ENCODE data around the gene SP3.

SP3 gene

GRCh38 chr2:173884025-173884802, 81.0 kb downstream of the SP3 start:
- peak; percentile 44 for DNase-seq

- no peak for DNase-seq
Observed at GRCh38 chr2:173881886-173882285, 83.3 kb downstream of the SP3 start.

- DNase-seq = no peak
Observed at GRCh38 chr2:173881461-173881860, 83.7 kb downstream of the SP3 start.

GRCh38 chr2:173880561-173880960, 84.6 kb downstream of the SP3 start:
- DNase-seq = no peak

DNA sequence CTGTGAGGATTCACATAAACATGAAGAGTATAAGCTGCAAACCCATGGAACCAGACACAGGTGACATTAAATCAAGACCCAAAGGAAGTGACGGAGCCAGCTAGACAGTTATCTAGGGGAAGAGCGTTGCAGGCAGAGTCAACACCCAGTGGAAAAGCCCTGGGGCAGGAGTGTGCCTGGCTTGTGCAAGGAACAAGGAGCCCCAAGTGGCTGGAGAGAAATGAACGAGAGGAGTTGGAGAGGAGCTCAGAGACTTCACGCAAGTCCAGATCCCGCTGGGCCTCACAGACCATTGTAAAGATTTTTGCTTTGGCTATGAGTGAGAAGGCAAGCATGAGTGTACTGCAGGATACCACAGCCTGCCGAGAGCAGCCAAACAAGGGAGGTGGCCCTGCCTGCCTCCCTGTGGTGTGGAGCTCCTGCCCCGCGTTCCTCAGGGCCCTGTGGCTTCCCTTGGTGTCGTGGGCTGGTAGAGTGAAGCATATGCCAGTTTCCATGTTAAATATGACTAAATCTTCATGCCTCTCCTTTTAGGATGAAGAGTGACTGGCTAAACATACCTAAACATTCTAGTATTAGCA, 88.2 kb downstream of the SP3 start:
- DNase-seq = no peak

DNA sequence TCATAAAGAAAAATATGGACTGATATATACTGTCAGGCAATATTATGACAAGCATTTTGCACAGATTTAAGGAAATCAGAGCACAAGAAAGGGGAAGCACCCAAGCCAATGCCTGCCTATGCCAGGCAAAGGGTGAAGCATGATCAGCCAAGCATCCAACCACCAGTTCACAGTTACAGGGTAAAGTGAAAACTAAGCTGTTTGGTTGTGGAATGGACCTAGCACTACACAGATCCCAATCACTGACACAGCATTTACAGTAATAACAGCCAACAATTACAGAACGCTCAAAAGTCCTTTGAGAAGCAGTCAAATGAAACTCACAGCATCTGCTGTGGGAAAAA, 90.3 kb downstream of the SP3 start:
- no peak for DNase-seq

DNA sequence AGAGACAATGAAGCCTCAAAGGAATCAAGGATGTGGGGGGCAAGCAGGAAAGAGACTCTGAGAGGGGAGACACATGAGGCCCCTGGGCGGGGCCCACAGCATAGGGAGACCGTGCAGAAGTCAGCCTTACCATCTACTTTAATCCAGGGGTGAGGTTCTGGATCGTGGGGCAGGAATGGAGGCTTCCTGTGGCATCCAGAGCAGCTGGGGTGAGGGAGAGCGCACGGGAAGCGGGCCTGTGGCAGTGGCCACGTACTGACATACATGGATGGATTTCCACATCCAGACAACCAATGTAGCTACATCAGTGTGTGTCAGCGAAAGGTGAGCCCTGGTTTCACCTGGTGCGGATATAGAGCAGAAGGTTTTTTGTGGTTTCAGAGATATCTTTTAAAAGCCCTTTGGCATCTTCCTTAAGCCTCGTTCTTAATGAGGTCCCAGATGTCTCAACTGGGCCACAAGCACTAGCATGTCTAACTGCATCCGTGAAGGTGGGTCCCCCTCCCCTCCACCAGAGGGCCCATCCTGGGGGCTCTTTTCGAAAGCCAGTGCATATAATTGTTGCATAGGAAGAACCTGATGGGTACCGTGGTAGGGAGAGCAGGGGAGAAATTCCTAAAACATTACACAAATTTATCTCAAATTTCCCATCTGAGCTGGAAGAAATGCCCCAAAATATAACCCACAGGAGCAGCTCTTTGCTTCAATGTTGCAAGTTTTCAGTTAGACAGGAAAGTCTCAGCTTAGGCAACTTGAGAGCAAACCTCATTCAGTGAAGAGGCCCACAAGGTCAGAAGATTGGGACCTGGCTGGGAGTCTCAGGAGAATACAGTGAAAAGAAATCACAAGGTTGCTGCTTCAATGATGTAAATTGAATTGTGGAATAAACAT, 90.9 kb downstream of the SP3 start:
- no peak for DNase-seq

- DNase-seq = no peak
Observed at GRCh38 chr2:173872714-173873113, 92.5 kb downstream of the SP3 start.

- DNase-seq = no peak
Observed at GRCh38 chr2:173869244-173870229, 95.6 kb downstream of the SP3 start.

- DNase-seq = no peak
Observed at GRCh38 chr2:173868406-173868805, 96.8 kb downstream of the SP3 start.

- DNase-seq = no peak
Observed at GRCh38 chr2:173866874-173867618, 98.1 kb downstream of the SP3 start.

GRCh38 chr2:173865971-173866873, 99.0 kb downstream of the SP3 start:
- DNase-seq = no peak

DNA sequence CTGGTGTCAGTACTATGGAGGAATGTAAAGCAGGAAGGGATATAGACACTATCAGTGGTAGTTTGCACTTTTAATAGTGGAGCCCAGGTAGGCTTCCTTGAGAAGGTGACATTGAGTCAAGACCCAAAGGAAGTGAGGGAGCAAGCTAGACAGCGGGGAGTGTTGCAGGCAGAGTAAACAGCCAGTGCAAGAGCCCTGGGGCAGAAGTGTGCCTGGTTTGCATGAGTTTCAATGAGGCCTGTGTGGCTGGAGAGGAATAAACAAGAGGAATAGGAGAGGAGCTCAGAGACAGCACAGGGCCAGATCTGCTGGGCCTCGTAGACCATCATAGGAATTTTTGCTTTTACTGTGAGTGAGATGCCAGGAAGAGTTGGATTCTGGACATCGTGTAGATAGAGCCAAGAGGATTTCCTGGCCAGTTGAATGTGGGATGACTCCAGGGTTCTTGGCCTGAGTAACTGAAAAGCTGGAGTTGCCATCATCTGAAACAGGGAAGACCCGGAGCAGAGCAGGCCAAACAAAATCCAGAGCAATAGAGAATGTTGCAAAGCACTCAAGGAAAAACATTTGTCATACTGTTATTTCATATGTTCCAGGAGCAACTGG, 102.5 kb downstream of the SP3 start:
- no peak for DNase-seq

- no peak for DNase-seq
Observed at GRCh38 chr2:173860566-173860965, 104.6 kb downstream of the SP3 start.

DNA sequence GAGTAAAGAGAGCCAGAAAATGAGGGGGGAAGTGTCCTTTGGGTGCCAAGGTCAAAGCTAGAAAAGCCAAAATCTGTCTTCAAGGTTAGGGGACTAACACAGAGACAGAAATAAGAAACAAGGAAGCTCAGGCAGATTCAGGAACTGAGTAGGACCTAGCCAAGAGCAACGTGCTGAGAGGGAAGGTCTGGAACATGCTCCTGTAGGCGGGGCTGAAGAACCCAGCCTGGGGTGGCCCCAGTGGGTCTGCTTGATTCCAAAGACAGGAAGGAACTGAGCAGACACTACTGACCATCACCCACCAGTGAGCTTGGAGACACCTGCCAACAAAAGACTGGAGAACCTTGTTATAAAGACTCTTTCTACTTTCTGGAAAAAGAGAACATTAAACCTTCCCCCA, 105.1 kb downstream of the SP3 start:
- no peak for DNase-seq

DNA sequence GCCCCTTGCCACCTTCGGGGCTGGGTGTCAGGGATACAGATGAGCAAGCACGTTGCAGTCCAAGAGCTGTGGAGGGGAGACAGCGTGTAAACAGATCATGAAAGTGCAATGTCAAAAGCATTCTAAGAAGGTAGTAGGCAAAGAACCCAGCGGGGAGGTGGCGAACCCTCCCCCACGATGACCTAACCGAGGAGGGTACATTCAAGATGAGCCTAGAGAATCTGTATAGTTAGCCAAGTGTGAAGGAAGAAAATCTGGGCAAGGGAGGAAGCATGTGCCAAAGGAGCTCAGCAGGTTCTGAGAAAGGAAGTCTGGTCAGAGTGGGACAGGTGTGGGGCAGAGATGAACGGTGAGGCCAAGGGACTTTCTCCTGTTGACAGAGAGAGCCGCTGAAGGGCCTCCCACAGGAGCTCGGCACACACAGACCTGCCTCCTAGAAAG, 106.9 kb downstream of the SP3 start:
- no peak for DNase-seq
